GM18873 (cell line): Measurements from ENCODE around the gene OBP2B.
"Not testable (repeated sequence)": the region's sequence is repeated elsewhere in the genome, so short reads cannot be mapped to it uniquely, and the experiment has no call there.

Experiments used
- ATAC-seq: cut with Tn5 transposase; IDR thresholded peaks from one replicate; pipeline ENCODE4 v1.9.1; 2021; ENCODE audit warnings: mild to moderate bottlenecking, moderate library complexity, moderate number of reproducible peaks; ENCODE audit not compliant: unreplicated experiment, low FRiP score

OBP2B gene

GRCh38 chr9:133208880-133209300 is at the start of gene OBP2B:
OBP2B (minus strand) TSS chr9:133209250; CDS start chr9:133209199, 51 bp downstream.
- ATAC-seq: not testable (repeated sequence)

- no peak for ATAC-seq
These were observed 49.3 kb upstream of the OBP2B start for GRCh38 chr9:133258061-133259015.

- ATAC-seq: no peak
These were observed 48.5 kb upstream of the OBP2B start for GRCh38 chr9:133257465-133257956.

GRCh38 chr9:133256686-133257091 is 47.6 kb upstream of the OBP2B start:
- no peak for ATAC-seq

- ATAC-seq: no peak
These were observed 47.0 kb upstream of the OBP2B start for GRCh38 chr9:133256136-133256461.

- no peak for ATAC-seq
These were observed 46.5 kb upstream of the OBP2B start for GRCh38 chr9:133255371-133256135.

- ATAC-seq: no peak
These were observed 45.4 kb upstream of the OBP2B start for GRCh38 chr9:133254471-133254870.

- ATAC-seq: no peak
These were observed 44.2 kb upstream of the OBP2B start for GRCh38 chr9:133253268-133253667.

GRCh38 chr9:133252301-133253020 is 43.4 kb upstream of the OBP2B start:
- ATAC-seq: no peak

- no peak for ATAC-seq
These were observed 42.7 kb upstream of the OBP2B start for GRCh38 chr9:133251773-133252172.

GRCh38 chr9:133251221-133251620 is 42.2 kb upstream of the OBP2B start:
- ATAC-seq: not testable (repeated sequence)

- ATAC-seq: no peak
These were observed 41.7 kb upstream of the OBP2B start for GRCh38 chr9:133250741-133251170.

GRCh38 chr9:133249337-133249736 is 40.3 kb upstream of the OBP2B start:
- no peak for ATAC-seq

- no peak for ATAC-seq
These were observed 39.8 kb upstream of the OBP2B start for GRCh38 chr9:133248726-133249295.

GRCh38 chr9:133247632-133248031 is 38.6 kb upstream of the OBP2B start:
- ATAC-seq: no peak

GRCh38 chr9:133246991-133247390 is 37.9 kb upstream of the OBP2B start:
- no peak for ATAC-seq

- ATAC-seq: no peak
These were observed 37.5 kb upstream of the OBP2B start for GRCh38 chr9:133246562-133246961.

- ATAC-seq: no peak
These were observed 33.9 kb upstream of the OBP2B start for GRCh38 chr9:133242991-133243390.

GRCh38 chr9:133242241-133242640 is 33.2 kb upstream of the OBP2B start:
- ATAC-seq: no peak

- no peak for ATAC-seq
These were observed 30.6 kb upstream of the OBP2B start for GRCh38 chr9:133239533-133240090.
